SKM-1 (cell line): ENCODE measurements around the gene TRIM59.
A peak's percentile ranks its signal among the peaks of the same experiment; 100 is the strongest.
"Not testable (repeated sequence)": the region's sequence is repeated elsewhere in the genome, so short reads cannot be mapped to it uniquely, and the experiment has no call there.

Source experiments
- DNase-seq: peaks from one replicate; lab custom pipeline; 2025; ENCODE audit not compliant: unreplicated experiment; lab: John Stamatoyannopoulos, UW

The TRIM59 gene

GRCh38 chr3:160458151-160458550, 8.6 kb upstream of the TRIM59 start:
- no peak for DNase-seq

- DNase-seq, result no peak
These were observed 6.3 kb upstream of the TRIM59 start for GRCh38 chr3:160455846-160456245.

GRCh38 chr3:160454995-160455394, 5.4 kb upstream of the TRIM59 start:
- DNase-seq, result no peak

- DNase-seq, result not testable (repeated sequence)
These were observed 2.7 kb upstream of the TRIM59 start for GRCh38 chr3:160452251-160452650.

GRCh38 chr3:160451602-160452001, 2.0 kb upstream of the TRIM59 start:
- no peak for DNase-seq

GRCh38 chr3:160450846-160451245, 1.3 kb upstream of the TRIM59 start:
- no peak for DNase-seq

GRCh38 chr3:160448845-160449635, 546 bp downstream of the TRIM59 start:
- peak; percentile 43 for DNase-seq

- DNase-seq, result no peak
These were observed 2.0 kb downstream of the TRIM59 start for GRCh38 chr3:160447544-160447943.

- DNase-seq, result no peak
These were observed 3.0 kb downstream of the TRIM59 start for GRCh38 chr3:160446522-160447056.

GRCh38 chr3:160445854-160446253, 3.7 kb downstream of the TRIM59 start:
- DNase-seq, result no peak

- DNase-seq, result no peak
These were observed 5.2 kb downstream of the TRIM59 start for GRCh38 chr3:160444411-160444810.

- DNase-seq, result no peak
These were observed 8.9 kb downstream of the TRIM59 start for GRCh38 chr3:160440687-160441086.

- no peak for DNase-seq
These were observed 12.5 kb downstream of the TRIM59 start for GRCh38 chr3:160437083-160437455.

- no peak for DNase-seq
These were observed 13.8 kb downstream of the TRIM59 start for GRCh38 chr3:160435747-160436146.

- DNase-seq, result no peak
These were observed 14.5 kb downstream of the TRIM59 start for GRCh38 chr3:160435095-160435494.

GRCh38 chr3:160434071-160434470, 15.5 kb downstream of the TRIM59 start:
- no peak for DNase-seq

- DNase-seq, result no peak
These were observed 21.7 kb downstream of the TRIM59 start for GRCh38 chr3:160427832-160428424.

- no peak for DNase-seq
These were observed 32.3 kb downstream of the TRIM59 start for GRCh38 chr3:160417311-160417710.

- peak; percentile 57 for DNase-seq
These were observed 35.9 kb downstream of the TRIM59 start for GRCh38 chr3:160413613-160414248.

- DNase-seq, result no peak
These were observed 37.1 kb downstream of the TRIM59 start for GRCh38 chr3:160412477-160412876.

- no peak for DNase-seq
These were observed 39.6 kb downstream of the TRIM59 start for GRCh38 chr3:160409812-160410610.
